NCI-H1092 treated with DMSO at 0.1 percent for 48 hours (cell line): ENCODE measurements around the gene ZNF169.
"Not testable (repeated sequence)": the region's sequence is repeated elsewhere in the genome, so short reads cannot be mapped to it uniquely, and the experiment has no call there.

ENCODE experiments used
- DNase-seq: peaks from one replicate; lab custom pipeline; 2025; lab: John Stamatoyannopoulos, UW

ZNF169 gene

GRCh38 chr9:94348754-94349153 is 89.7 kb downstream of the ZNF169 start:
- not testable (repeated sequence) for DNase-seq
